Body of pancreas (tissue), 4 donors: Measurements from ENCODE around the gene MOGAT3.

Experiments used
- POLR2A ChIP-seq, 3 donors: fragments of 450-650 bp; IDR thresholded peaks; one replicate each; pipeline ENCODE4 v1.6.1; 2016; ENCODE audit warnings: antibody characterized with exemption in 3 of 3, mild to moderate bottlenecking in 2 of 3
- TF ChIP-seq, protein P1 (sequence below), 7 experiments: fragments of 450-650 bp in 4 of 7; fragments of 200-600 bp in 3 of 7; sonication (generic) in 3 of 7; IDR thresholded peaks; one replicate each; pipeline ENCODE4 v1.5.1; 2016 to 2019; ENCODE audit warnings: antibody characterized with exemption in 7 of 7

DNA sequence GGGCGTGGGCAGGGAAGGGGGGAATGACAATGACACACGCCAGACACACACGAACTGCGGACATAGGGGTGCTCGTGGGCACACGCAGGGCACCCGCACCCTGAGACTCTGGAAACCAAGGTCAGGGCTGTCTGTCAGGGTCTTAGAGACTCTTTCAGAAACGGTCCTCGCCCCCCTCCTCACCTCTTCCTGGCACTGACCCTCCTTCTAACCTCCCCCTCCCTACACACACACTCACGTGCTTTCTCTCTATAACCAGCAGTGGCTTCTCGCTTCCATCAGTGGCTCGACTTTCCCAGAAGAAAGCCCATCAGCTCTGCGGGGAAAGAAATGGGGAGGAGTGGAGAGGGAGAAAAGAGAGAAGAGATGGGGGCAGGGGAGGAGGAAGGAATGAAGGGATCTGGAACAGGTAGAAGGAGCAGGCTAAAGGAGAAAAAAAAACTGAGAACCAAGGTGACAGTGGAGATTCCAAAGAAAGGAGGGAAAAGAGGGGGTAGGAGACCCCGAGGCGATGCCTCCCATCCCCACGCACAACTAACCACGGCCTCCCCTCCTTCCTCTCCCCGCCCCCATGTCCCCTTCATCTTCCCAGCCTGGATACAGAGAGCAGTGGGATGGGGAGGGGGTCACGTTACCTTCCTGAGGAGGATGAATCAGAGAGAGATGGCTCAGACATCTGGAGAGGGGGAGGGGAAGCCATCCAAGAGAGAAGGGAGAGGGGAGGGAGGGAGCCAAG lies 33.8 kb downstream of the MOGAT3 start:
- TF ChIP-seq, protein P1, sequence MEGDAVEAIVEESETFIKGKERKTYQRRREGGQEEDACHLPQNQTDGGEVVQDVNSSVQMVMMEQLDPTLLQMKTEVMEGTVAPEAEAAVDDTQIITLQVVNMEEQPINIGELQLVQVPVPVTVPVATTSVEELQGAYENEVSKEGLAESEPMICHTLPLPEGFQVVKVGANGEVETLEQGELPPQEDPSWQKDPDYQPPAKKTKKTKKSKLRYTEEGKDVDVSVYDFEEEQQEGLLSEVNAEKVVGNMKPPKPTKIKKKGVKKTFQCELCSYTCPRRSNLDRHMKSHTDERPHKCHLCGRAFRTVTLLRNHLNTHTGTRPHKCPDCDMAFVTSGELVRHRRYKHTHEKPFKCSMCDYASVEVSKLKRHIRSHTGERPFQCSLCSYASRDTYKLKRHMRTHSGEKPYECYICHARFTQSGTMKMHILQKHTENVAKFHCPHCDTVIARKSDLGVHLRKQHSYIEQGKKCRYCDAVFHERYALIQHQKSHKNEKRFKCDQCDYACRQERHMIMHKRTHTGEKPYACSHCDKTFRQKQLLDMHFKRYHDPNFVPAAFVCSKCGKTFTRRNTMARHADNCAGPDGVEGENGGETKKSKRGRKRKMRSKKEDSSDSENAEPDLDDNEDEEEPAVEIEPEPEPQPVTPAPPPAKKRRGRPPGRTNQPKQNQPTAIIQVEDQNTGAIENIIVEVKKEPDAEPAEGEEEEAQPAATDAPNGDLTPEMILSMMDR (IDR thresholded peaks at IDR 0.05) = no peak
- TF ChIP-seq POLR2A (IDR thresholded peaks at IDR 0.05) = no peak
